Activated CD4-positive, alpha-beta T cell treated with anti-CD3 and anti-CD28 coated beads, Interleukin-2, amount 50 U/mL, for 24 hours (primary cell): ENCODE data around the gene HERPUD1.

Experiments
- DNase-seq, 2 donors: peaks; one replicate each; pipeline ENCODE4 v3.0.0-alpha.2; 2020; ENCODE audit warnings: low read depth in 1 of 2, low spot score in 1 of 2

The HERPUD1 gene

DNA sequence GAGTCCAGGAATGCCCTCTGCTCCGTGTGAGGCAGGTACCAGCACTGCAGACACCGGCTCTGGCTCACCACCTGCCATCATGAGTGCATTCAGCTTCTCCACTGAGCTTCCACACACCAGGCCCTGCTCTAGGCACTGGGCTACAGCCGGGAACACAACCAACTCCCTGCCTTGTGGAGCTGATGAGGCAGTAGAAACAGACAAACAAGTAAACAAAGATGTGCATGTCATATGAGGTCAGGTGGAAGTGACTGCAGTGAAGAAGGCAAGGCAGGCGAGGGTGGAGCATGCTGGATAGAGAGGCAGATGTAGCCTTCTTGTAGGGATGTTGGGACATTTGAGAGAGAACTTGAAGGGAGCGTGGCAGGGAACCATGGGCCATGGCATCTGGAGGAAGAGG is 62.4 kb downstream of the HERPUD1 start:
- DNase-seq = no peak
